H9 (cell line): Measurements from ENCODE around the gene KDM2B. TPM values are rescaled to one million over a fixed set of nuclear protein-coding genes. Genes with fewer than 3 reads are reported as not detected.

Experiments
- DNase-seq: peaks from one replicate; pipeline ENCODE4 v3.0.0-alpha.2; 2017
- H2AFZ ChIP-seq: one replicate; pipeline ENCODE4 v1.6.1; 2013; ENCODE audit warnings: mild to moderate bottlenecking, low read length, control low read depth, moderate library complexity
- H2AK5ac ChIP-seq: 2 replicates; pipeline ENCODE4 v1.6.1; 2013; ENCODE audit warnings: low read length, control low read depth, mixed read lengths; ENCODE audit not compliant: insufficient read length
- H2BK120ac ChIP-seq: one replicate; pipeline ENCODE4 v1.6.1; 2013; ENCODE audit warnings: low read depth, mild to moderate bottlenecking, low read length, control low read depth, inconsistent platforms; ENCODE audit not compliant: poor library complexity, severe bottlenecking
- H2BK12ac ChIP-seq: 2 replicates; pipeline ENCODE4 v1.6.1; 2013; ENCODE audit warnings: low read length, control low read depth, mixed read lengths, low read depth; ENCODE audit not compliant: insufficient read length
- H2BK15ac ChIP-seq: 2 replicates; pipeline ENCODE4 v1.6.1; 2013; ENCODE audit warnings: low read depth, low read length, control low read depth
- H2BK20ac ChIP-seq: one replicate; pipeline ENCODE4 v1.6.1; 2013; ENCODE audit warnings: low read depth, mild to moderate bottlenecking, low read length, control low read depth, inconsistent platforms; ENCODE audit not compliant: poor library complexity, severe bottlenecking
- H2BK5ac ChIP-seq: 2 replicates; pipeline ENCODE4 v1.6.1; 2013; ENCODE audit warnings: low read length, control low read depth, mixed read lengths; ENCODE audit not compliant: insufficient read length
- H3K14ac ChIP-seq: 2 replicates; pipeline ENCODE4 v1.6.1; 2013; ENCODE audit warnings: low read length, control low read depth; ENCODE audit not compliant: insufficient read depth
- H3K18ac ChIP-seq: 2 replicates; pipeline ENCODE4 v1.6.1; 2013; ENCODE audit warnings: low read depth, mild to moderate bottlenecking, mixed read lengths, low read length, control low read depth; ENCODE audit not compliant: insufficient read length
- H3K23ac ChIP-seq: 2 replicates; pipeline ENCODE4 v1.6.1; 2013; ENCODE audit warnings: low read length, control low read depth, mixed read lengths, low read depth; ENCODE audit not compliant: insufficient read length
- H3K23me2 ChIP-seq: 2 replicates; pipeline ENCODE4 v1.6.1; 2013; ENCODE audit warnings: low read depth, mild to moderate bottlenecking, mixed read lengths, low read length, control low read depth; ENCODE audit not compliant: insufficient read length, poor library complexity, severe bottlenecking
- H3K27ac ChIP-seq: 2 replicates; pipeline ENCODE4 v1.5.1; 2013; ENCODE audit warnings: low read length, control low read depth, mixed read lengths, low read depth; ENCODE audit not compliant: insufficient read length
- H3K27me3 ChIP-seq: 2 replicates; pipeline ENCODE4 v1.6.1; 2013; ENCODE audit warnings: low read length, control low read depth, inconsistent platforms; ENCODE audit not compliant: insufficient read depth
- H3K4ac ChIP-seq: 2 replicates; pipeline ENCODE4 v1.6.1; 2013; ENCODE audit warnings: low read depth, mild to moderate bottlenecking, control low read depth, inconsistent platforms, low read length, moderate library complexity
- H3K4me1 ChIP-seq: 2 replicates; pipeline ENCODE4 v1.6.1; 2013; ENCODE audit warnings: low read length, control low read depth, inconsistent platforms; ENCODE audit not compliant: insufficient read depth
- H3K4me2 ChIP-seq: 2 replicates; pipeline ENCODE4 v1.6.1; 2013; ENCODE audit warnings: low read length, control low read depth, mixed read lengths; ENCODE audit not compliant: insufficient read length, insufficient read depth
- H3K56ac ChIP-seq: 2 replicates; pipeline ENCODE4 v1.6.1; 2013; ENCODE audit warnings: low read depth, mild to moderate bottlenecking, mixed read lengths, low read length, control low read depth; ENCODE audit not compliant: insufficient read length
- H3K79me1 ChIP-seq: 2 replicates; pipeline ENCODE4 v1.6.1; 2013; ENCODE audit warnings: low read depth, mild to moderate bottlenecking, moderate library complexity, low read length, control low read depth, inconsistent platforms; ENCODE audit not compliant: insufficient read depth, poor library complexity, severe bottlenecking
- H3K79me2 ChIP-seq: 2 replicates; pipeline ENCODE4 v1.6.1; 2013; ENCODE audit warnings: low read length, control low read depth, inconsistent platforms; ENCODE audit not compliant: insufficient read depth
- H3K9ac ChIP-seq: 2 replicates; pipeline ENCODE4 v1.6.1; 2013; ENCODE audit warnings: low read length, control low read depth, mixed read lengths; ENCODE audit not compliant: insufficient read length; ENCODE audit errors: extremely low read depth
- H3K9me3 ChIP-seq: one replicate; pipeline ENCODE4 v1.6.1; 2013; ENCODE audit warnings: low read depth, low read length, inconsistent platforms; ENCODE audit not compliant: control insufficient read depth
- H3T11ph ChIP-seq: one replicate; pipeline ENCODE4 v1.6.1; 2013; ENCODE audit warnings: mild to moderate bottlenecking, low read length, control low read depth, inconsistent platforms
- H4K20me1 ChIP-seq: one replicate; pipeline ENCODE4 v1.6.1; 2013; ENCODE audit not compliant: control insufficient read depth, insufficient read length, insufficient read depth
- H4K5ac ChIP-seq: 2 replicates; pipeline ENCODE4 v1.6.1; 2013; ENCODE audit warnings: low read depth, mild to moderate bottlenecking, mixed read lengths, low read length, control low read depth; ENCODE audit not compliant: insufficient read length
- H4K8ac ChIP-seq: replicated peaks from 2 replicates; pipeline ENCODE4 v1.6.1; 2013; ENCODE audit warnings: low read length, control low read depth, mixed read lengths, low read depth; ENCODE audit not compliant: insufficient read length
- H4K91ac ChIP-seq: 2 replicates; pipeline ENCODE4 v1.6.1; 2013; ENCODE audit warnings: low read depth, mild to moderate bottlenecking, moderate library complexity, mixed read lengths, low read length, control low read depth; ENCODE audit not compliant: insufficient read length
- H3K27ac Mint-ChIP-seq, 3 experiments: 2 replicates in 2 of 3; 3 replicates in 1 of 3; pipeline ENCODE4 v1.8.0; 2020 to 2021; ENCODE audit warnings: mixed read lengths in 3 of 3, mild to moderate bottlenecking in 1 of 3, moderate library complexity in 1 of 3
- H3K27me3 Mint-ChIP-seq: 2 replicates; pipeline ENCODE4 v1.8.0; 2021; ENCODE audit warnings: low read depth, mild to moderate bottlenecking, moderate library complexity, mixed read lengths
- H3K36me3 Mint-ChIP-seq, 3 experiments: 2 replicates in 2 of 3; 3 replicates in 1 of 3; pipeline ENCODE4 v1.8.0; 2020 to 2021; ENCODE audit warnings: low read depth in 3 of 3, mixed read lengths in 3 of 3; ENCODE audit not compliant: insufficient read depth in 1 of 3
- H3K4me1 Mint-ChIP-seq, 2 experiments: 2 replicates each; pipeline ENCODE4 v1.8.0; 2020; ENCODE audit warnings: mixed read lengths in 2 of 2
- H3K4me3 Mint-ChIP-seq, 2 experiments: 2 replicates in 1 of 2; 3 replicates in 1 of 2; pipeline ENCODE4 v1.8.0; 2020 to 2021; ENCODE audit warnings: mild to moderate bottlenecking in 2 of 2, mixed read lengths in 2 of 2, moderate library complexity in 1 of 2
- H3K9me3 Mint-ChIP-seq, 2 experiments: 2 replicates in 1 of 2; 3 replicates in 1 of 2; pipeline ENCODE4 v1.8.0; 2020; ENCODE audit warnings: mild to moderate bottlenecking in 2 of 2, mixed read lengths in 2 of 2, moderate library complexity in 1 of 2
- CTCF ChIP-seq: fragments of 200-600 bp; sonication (generic); conservative IDR thresholded peaks from 3 replicates; pipeline ENCODE4 v1.8.0; 2021; ENCODE audit warnings: antibody characterized with exemption, mild to moderate bottlenecking
- WGBS: extraction: QIAGEN DNeasy Blood & Tissue Kit; methylation state at CpG from one replicate; pipeline ENCODE4 v1.1.7; 2013; ENCODE audit warnings: missing lambda C conversion rate, low lambda C conversion rate, mixed read lengths; ENCODE audit not compliant: insufficient read length; ENCODE audit errors: extremely low coverage; 5-methylcytosine and 5-hydroxymethylcytosine counted together
- total RNA-seq: library from RNA; stranded (reverse); gene quantifications from 2 replicates; pipeline ENCODE4 v1.2.1, GENCODE V29; 2021

Gene KDM2B
- total RNA-seq, 1 experiment from 2014 or later: 143 TPM

- peaks cover 4% of the 10 kb centered on the region; the same call in 1 of the 2 replicates for H3K4me1 ChIP-seq
- H4K91ac ChIP-seq: no peak overlapping the region
- no peak overlapping the region for H4K5ac ChIP-seq
- H3K27me3 Mint-ChIP-seq: peaks cover 2% of the 10 kb centered on the region; the same call in 1 of the 2 replicates
- H4K8ac ChIP-seq: no peak overlapping the region
- H3K9ac ChIP-seq: no peak overlapping the region
- no peak overlapping the region for H2AFZ ChIP-seq
- no peak overlapping the region for H3T11ph ChIP-seq
- no peaks in the 10 kb centered on the region for H3K9me3 ChIP-seq
- H3K36me3 Mint-ChIP-seq: no peaks in the 10 kb centered on the region
- no peak overlapping the region for H3K4me3 Mint-ChIP-seq
- no peak overlapping the region for H3K4me2 ChIP-seq
- no peak overlapping the region for H3K23ac ChIP-seq
- whole genome bisulfite sequencing: no CpG with 5 or more reads among the region's 2 CpGs
- H2BK15ac ChIP-seq: no peak overlapping the region
- H2BK120ac ChIP-seq: no peak overlapping the region
- no peak overlapping the region for H2BK12ac ChIP-seq
- H3K4ac ChIP-seq: no peak overlapping the region
- no peaks in the 10 kb centered on the region for H3K9me3 Mint-ChIP-seq
- no peak overlapping the region for H3K27ac ChIP-seq
- no peaks in the 10 kb centered on the region for H4K20me1 ChIP-seq
- no peak overlapping the region for H2BK20ac ChIP-seq
- no peaks in the 10 kb centered on the region for H3K27me3 ChIP-seq
- no peak for DNase-seq
- peaks cover 4% of the 10 kb centered on the region in 2 experiments; a peak in 1 of 4 replicates for H3K4me1 Mint-ChIP-seq
- no peak overlapping the region for H2BK5ac ChIP-seq
- no peaks in the 10 kb centered on the region for H3K23me2 ChIP-seq
- H3K14ac ChIP-seq: no peak overlapping the region
- H3K79me1 ChIP-seq: no peaks in the 10 kb centered on the region
- H3K79me2 ChIP-seq: 0 out of 2 replicates have a peak, but pooled peaks cover 2% of the 10 kb centered on the region
- no peak overlapping the region for H2AK5ac ChIP-seq
- H3K18ac ChIP-seq: no peak overlapping the region
- TF ChIP-seq CTCF: no peak
- no peak overlapping the region for H3K56ac ChIP-seq
- no peak overlapping the region for H3K27ac Mint-ChIP-seq
These were observed 190.0 kb downstream of the KDM2B start for GRCh38 chr12:121390856-121391255.
